DMS 273 (cell line): ENCODE data around the gene BAZ1A.
"Not testable (repeated sequence)": the region's sequence is repeated elsewhere in the genome, so short reads cannot be mapped to it uniquely, and the experiment has no call there.

Experiments used
- DNase-seq: peaks from one replicate; lab custom pipeline; 2025; ENCODE audit not compliant: unreplicated experiment; lab: John Stamatoyannopoulos, UW

Gene BAZ1A

GRCh38 chr14:34792598-34792997, 82.6 kb downstream of the BAZ1A start:
- no peak for DNase-seq

- no peak for DNase-seq
Measured at GRCh38 chr14:34785223-34786006, 89.7 kb downstream of the BAZ1A start.

GRCh38 chr14:34782031-34782430, 93.1 kb downstream of the BAZ1A start:
- DNase-seq = no peak

DNA sequence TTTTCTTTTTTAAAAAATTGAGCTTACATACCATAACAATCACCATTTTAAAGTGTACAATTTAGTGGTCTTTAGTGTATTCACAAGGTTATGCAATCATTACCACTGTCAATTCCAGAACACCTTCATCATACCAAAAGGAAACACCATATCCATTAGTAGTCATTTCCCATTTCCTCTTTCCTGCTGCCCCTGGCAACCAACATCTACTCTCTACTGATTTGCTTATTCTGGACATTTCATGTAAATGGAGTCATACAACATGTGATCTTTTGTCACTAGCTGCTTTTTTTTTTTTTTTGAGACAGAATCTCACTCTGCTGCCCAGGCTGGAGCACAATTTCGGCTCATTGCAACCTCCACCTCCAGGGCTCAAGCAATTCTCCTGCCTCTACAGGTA, 93.9 kb downstream of the BAZ1A start:
- no peak for DNase-seq

- no peak for DNase-seq
Measured at GRCh38 chr14:34780646-34781045, 94.5 kb downstream of the BAZ1A start.

- DNase-seq = no peak
Measured at GRCh38 chr14:34778744-34779143, 96.4 kb downstream of the BAZ1A start.

DNA sequence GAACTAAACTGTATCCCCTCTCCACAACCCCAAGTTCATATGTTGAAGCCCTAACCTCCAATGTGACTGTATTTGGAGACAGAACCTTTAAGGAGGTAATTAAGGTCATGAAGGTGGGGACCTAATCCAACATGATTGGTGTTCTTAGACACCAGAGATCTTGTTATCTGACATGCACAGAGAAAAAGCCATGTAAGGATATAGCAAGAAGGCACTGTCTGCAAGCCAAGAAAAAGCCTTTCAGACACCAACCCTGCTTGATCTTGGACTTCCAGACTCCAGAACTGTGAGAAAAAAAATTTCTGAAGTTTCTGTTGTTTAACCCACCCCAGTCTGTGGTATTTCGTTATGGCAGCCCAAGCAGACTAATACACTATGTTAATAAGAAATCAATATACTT, 98.5 kb downstream of the BAZ1A start:
- no peak for DNase-seq

DNA sequence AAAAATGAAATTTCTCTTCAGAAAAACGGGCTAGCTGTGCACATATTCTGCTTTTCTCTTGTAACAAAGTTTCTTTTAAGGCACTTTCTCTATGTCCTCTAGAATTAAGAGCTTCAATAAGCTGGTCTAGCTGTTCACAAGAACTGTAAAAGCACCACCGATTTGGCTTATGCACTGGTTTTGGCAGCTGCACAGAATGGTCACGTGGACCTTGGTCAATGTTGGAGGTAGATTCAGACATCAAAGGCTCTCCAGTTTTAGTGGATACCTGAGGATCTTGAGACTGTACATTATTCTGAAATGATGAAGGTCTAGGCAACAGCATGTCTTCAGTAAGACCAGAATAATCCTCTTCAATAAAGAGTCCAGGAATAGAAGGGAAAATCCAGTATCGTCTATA, 99.2 kb downstream of the BAZ1A start:
- DNase-seq = no peak

DNA sequence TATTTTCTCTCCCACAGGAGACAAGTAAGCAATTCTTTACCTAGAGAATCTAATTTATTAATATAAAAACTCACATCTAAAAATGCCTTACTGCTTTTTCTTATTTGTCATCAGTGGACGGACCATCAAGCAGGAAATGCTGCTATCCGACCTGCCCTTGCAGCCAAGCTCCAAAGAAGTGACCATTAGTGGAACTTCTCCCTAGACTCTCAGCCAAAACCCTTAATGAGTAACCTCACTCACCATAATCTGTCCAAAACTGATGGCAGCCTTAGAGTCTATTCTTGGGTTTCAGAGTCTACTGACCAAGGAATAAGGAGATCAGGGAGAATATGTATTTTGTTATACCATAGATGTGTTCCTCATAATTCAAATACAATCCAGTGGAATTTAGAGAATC, 99.8 kb downstream of the BAZ1A start:
- DNase-seq = no peak

DNA sequence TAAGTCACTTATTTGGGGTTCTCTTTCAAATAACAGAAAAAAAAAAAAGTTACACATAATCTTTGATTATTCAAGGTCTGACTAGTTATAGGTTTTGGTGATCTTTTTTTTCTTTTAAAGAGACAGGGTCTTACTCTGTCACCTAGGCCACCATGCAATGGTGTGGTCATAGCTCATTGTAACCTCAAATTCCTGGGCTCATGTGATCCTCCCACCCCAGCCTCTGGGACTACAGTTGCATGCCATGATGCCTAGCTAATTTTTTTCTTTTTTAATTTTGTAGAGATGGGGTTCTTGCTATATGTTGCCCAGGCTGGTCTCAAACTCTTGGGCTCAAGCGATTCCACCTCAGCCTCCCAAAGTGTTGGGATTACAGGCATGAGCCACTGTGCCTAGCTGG, 104.3 kb downstream of the BAZ1A start:
- no peak for DNase-seq

DNA sequence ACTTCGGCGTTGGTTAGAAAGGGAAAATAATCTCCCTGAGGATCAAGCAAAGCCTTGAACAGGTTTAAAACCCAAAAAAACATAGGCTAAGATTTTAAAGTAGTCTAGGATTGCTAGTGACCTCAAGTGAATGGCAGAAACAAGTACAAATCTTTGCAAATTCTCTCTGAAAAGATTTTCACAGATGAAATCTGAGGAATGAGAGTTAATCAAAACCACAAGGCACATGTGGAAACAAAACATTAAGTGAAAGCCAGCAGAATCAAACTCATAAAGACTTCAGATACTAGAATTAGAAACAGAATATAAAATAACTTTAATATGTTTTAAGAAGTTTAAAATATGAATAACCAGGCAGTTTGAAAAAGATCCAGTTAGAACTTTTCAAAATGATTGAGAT, 108.6 kb downstream of the BAZ1A start:
- DNase-seq = no peak

DNA sequence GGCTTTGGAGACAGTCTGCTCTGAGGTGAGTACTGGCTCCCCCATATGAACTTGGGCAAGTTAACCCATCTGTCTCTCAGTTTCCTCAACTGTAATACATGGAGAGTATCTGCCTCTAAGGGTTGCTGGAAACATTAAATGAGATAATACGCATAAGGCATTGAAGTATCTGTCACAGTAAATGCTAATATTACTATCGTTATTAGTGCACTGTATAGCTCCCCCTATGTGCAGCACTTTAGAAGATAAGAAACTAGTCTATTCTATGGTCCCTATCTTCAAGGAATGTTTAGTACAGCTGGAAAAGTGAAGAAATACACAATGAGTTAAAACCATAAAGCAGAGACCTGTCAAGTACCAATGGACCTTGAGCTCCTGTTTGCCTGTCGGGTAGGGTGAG, 109.1 kb downstream of the BAZ1A start:
- peak; percentile 7 for DNase-seq

- no peak for DNase-seq
Measured at GRCh38 chr14:34755215-34755614, 119.9 kb downstream of the BAZ1A start.

- no peak for DNase-seq
Measured at GRCh38 chr14:34754687-34755086, 120.5 kb downstream of the BAZ1A start.

DNA sequence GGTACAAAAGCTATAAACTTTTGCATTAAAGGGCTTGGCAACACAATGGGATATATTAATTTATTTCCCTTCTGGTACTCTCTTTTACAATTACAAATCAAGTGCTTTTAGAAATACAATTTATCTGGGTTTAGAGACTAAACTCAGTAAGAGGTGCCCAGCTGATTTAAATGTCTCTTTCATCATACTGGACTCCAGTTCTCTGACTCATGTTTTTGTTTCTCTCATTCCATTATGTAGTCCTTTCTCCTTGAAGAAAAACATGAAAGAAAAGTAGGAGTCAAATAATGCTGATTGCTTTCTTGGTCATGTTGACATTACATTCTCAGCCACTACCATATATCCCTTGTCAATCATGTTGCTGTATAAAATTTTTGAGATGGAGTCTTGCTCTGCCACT, 124.5 kb downstream of the BAZ1A start:
- no peak for DNase-seq

DNA sequence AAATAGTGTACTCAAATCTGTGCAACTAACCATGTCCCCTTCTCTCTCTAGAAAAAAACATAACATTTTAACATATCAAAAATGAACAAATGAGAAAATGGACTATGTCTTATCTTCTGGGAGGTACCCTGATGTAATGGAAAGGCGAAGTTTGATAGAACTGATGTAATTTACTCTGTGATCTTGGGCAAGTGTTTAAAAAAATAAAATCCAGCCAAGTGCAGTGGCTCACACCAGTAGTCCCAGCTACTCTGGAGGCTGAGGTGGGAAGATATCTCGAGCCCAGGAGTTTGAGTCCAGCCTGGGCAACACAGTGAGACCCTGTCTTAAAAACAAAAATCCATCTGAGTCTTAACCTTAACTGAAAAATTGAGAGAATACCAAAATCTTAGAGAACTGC, 124.9 kb downstream of the BAZ1A start:
- DNase-seq = no peak

- no peak for DNase-seq
Measured at GRCh38 chr14:34749408-34749807, 125.8 kb downstream of the BAZ1A start.

GRCh38 chr14:34742270-34743115, 132.7 kb downstream of the BAZ1A start:
- DNase-seq = no peak

DNA sequence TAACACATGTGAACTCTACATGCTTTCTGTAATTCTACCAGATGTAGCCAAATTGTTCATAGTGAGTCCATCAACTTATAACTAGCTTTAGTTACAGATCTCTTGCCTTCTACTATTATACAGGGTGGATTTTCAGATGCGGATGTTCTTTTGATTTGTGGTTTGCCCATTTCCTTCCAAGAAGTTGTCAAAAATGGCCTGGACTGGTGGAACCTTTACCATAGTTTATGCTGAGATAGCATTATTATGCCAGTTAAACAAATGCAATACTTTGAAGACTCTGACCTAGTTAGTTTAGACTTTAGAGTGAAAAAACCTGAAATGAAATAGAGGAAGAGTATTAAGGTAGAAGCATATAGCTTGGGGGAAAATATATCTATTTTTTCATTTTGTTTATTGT, 133.3 kb downstream of the BAZ1A start:
- no peak for DNase-seq

DNA sequence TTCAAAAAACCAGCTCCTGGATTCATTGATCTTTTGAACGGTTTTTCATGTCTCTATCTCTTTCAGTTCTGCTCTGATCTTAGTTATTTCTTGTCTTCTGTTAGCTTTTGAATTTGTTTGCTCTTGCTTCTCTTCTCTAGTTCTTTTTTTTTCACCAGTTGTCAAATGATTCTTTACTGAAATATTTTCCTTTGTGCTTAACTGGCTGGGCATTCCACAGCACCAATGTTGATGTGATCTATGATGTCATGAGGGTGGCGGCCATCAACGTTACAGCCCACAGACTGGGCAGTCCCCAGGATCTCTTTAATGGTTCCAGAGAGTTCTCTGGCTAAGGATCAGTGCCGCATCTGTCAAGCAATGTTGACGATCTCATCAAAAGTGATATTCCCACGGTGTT, 135.0 kb downstream of the BAZ1A start:
- not testable (repeated sequence) for DNase-seq

DNA sequence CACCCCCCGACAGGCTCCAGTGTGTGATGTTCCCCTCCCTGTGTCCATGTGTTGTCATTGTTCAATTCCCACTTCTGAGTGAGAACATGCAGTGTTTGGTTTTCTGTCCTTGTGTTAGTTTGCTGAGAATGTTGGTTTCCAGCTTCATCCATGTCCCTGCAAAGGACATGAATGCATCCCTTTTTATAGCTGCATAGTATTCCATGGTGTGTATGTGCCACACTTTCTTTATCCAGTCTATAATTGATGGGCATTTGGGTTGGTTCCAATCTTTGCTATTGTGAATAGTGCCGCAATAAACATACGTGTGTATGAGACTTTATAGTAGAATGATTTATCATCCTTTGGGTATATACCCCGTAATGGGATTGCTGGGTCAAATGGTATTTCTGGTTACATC, 138.1 kb downstream of the BAZ1A start:
- not testable (repeated sequence) for DNase-seq

DNA sequence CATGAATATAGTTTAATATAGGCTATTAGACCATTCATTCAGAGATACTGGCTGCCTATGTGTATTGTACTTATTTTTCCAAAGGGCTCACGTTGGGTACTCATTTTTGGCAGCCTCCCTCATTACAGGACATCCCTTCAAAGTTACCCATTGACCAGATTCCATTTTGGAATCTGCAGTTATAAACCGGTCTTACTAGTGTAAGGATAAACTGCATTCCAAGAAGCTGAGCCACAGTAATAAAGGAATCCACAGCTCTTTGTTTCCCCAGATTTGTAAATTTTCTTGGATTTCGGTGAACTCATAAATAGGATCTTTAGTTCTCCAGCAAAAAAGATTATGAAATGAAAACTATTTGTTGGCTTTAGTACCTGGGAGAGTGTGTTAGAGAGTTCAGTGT, 141.9 kb downstream of the BAZ1A start:
- no peak for DNase-seq
